ENCODE data around the gene GANAB. TPM values are rescaled to one million over a fixed set of nuclear protein-coding genes. Genes with fewer than 3 reads are reported as not detected.

Gene GANAB
- total RNA-seq, 4 donors from 2014 or later = 77.7 to 129 (median 111) TPM

DNA sequence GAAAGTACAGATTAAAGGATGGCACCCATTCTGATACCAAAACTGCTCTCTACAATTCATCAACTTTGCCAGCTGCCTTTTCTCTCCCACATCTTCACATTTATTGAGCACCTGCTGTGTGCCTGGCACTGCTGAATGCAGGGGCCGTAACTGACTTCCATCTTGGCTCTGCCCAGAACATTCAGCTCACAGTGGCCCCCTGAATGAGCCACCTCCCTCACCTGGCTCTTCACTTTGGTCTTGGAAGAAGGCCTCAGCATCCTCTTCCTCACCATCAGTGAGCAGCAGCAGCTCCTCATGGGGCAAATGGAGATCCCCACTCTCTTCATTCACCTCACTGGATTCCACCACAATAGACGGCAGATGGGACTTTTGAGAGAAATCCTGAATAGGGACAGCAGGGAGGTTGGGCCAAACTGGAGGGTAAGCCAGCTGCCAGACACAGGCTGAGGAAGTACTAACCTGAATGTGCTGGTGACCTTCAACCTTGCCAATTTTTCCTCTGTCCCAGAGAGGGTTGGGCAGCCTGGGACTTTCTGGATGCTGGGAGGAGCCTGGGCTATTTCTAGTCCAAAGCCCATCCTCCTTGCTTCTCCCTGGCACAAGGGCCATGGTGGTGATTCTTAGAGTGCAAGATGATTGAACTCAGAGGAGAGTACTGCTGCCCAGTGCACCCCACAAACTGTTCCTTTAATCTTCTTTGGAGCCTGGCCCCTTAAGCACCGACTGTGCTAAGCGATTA, 23.2 kb upstream of the GANAB start:
- H3K36me3 ChIP-seq = peaks cover 0 to 28% (median 21%) of the 10 kb centered on the region in 4 donors
- no peak overlapping the region for H3K27ac ChIP-seq (replicated peaks in 1 of 4)
- intact Hi-C loops (cut with DNase I) = no loop called here

GRCh38 chr11:62667460-62667859, 21.0 kb upstream of the GANAB start:
- intact Hi-C loops (cut with DNase I) = no loop called here
- H3K4me1 ChIP-seq = peaks cover 42 to 73% (median 60%) of the 10 kb centered on the region in 4 donors

More for the DNA sequence above, 23.2 kb upstream of the GANAB start:
- no peak for DNase-seq (ENCODE audit: extremely low spot score)
- 83% methylated on average over 4 of the region's 4 CpGs for WGBS
- no peak overlapping the region for H3K4me3 ChIP-seq
- H3K9me3 ChIP-seq = no peaks in the 10 kb centered on the region
- peaks cover 44 to 70% (median 60%) of the 10 kb centered on the region in 4 donors for H3K4me1 ChIP-seq
- H3K27me3 ChIP-seq = no peaks in the 10 kb centered on the region
- TF ChIP-seq, protein P1, sequence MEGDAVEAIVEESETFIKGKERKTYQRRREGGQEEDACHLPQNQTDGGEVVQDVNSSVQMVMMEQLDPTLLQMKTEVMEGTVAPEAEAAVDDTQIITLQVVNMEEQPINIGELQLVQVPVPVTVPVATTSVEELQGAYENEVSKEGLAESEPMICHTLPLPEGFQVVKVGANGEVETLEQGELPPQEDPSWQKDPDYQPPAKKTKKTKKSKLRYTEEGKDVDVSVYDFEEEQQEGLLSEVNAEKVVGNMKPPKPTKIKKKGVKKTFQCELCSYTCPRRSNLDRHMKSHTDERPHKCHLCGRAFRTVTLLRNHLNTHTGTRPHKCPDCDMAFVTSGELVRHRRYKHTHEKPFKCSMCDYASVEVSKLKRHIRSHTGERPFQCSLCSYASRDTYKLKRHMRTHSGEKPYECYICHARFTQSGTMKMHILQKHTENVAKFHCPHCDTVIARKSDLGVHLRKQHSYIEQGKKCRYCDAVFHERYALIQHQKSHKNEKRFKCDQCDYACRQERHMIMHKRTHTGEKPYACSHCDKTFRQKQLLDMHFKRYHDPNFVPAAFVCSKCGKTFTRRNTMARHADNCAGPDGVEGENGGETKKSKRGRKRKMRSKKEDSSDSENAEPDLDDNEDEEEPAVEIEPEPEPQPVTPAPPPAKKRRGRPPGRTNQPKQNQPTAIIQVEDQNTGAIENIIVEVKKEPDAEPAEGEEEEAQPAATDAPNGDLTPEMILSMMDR (IDR thresholded peaks at IDR 0.05) = no peak
- TF ChIP-seq POLR2AphosphoS5 (IDR thresholded peaks at IDR 0.05) (no peak), EP300 (IDR thresholded peaks at IDR 0.05) (no peak), POLR2A (IDR thresholded peaks at IDR 0.05; ENCODE audit: low read depth) (no peak)

GRCh38 chr11:62666259-62666926, 20.0 kb upstream of the GANAB start:
- peak overlapping the region; percentile 91 to 97 (median 92) for H3K27ac ChIP-seq (replicated peaks in 1 of 4)
- peak overlapping the region; percentile 71 to 83 (median 82) for H3K4me3 ChIP-seq
- H3K27me3 ChIP-seq = no peaks in the 10 kb centered on the region
- peaks cover 7 to 32% (median 24%) of the 10 kb centered on the region in 4 donors for H3K36me3 ChIP-seq
- no peaks in the 10 kb centered on the region for H3K9me3 ChIP-seq
- no peak for TF ChIP-seq EP300 (IDR thresholded peaks at IDR 0.05)
- no peak for TF ChIP-seq POLR2A (IDR thresholded peaks at IDR 0.05; ENCODE audit: low read depth)
- TF ChIP-seq, protein P1 (IDR thresholded peaks at IDR 0.05) = no peak
- TF ChIP-seq POLR2AphosphoS5 (IDR thresholded peaks at IDR 0.05) = no peak
- DNase-seq (ENCODE audit: extremely low spot score) = no peak
- WGBS = 77% methylated on average over 3 of the region's 16 CpGs
- peaks cover 40 to 69% (median 55%) of the 10 kb centered on the region in 4 donors for H3K4me1 ChIP-seq
- intact Hi-C loops (cut with DNase I) = no loop called here

More at GRCh38 chr11:62667460-62667859, 21.0 kb upstream of the GANAB start:
- no peak for TF ChIP-seq POLR2AphosphoS5 (IDR thresholded peaks at IDR 0.05)
- TF ChIP-seq, protein P1 (IDR thresholded peaks at IDR 0.05) = no peak
- no peak for TF ChIP-seq POLR2A (IDR thresholded peaks at IDR 0.05; ENCODE audit: low read depth)
- no peak for TF ChIP-seq EP300 (IDR thresholded peaks at IDR 0.05)
- 80% methylated on average over 2 of the region's 2 CpGs for WGBS
- Histone ChIP-seq H3K36me3 (peaks cover 5 to 23% (median 17%) of the 10 kb centered on the region in 4 donors), H3K27me3 (no peaks in the 10 kb centered on the region), H3K4me3 (no peak overlapping the region), H3K9me3 (no peaks in the 10 kb centered on the region), H3K27ac (replicated peaks in 1 of 4) (peak overlapping the region in 3 of 4 donors; percentile 91 to 97 (median 92))
- DNase-seq (ENCODE audit: extremely low spot score) = no peak

- TF ChIP-seq POLR2AphosphoS5 (IDR thresholded peaks at IDR 0.05) (no peak), POLR2A (IDR thresholded peaks at IDR 0.05; ENCODE audit: low read depth) (no peak), EP300 (IDR thresholded peaks at IDR 0.05) (no peak)
- TF ChIP-seq, protein P1 (IDR thresholded peaks at IDR 0.05) = no peak
- Histone ChIP-seq H3K27me3 (no peaks in the 10 kb centered on the region), H3K4me1 (peaks cover 37 to 62% (median 50%) of the 10 kb centered on the region in 4 donors), H3K36me3 (peaks cover 7 to 32% (median 24%) of the 10 kb centered on the region in 4 donors), H3K9me3 (no peaks in the 10 kb centered on the region), H3K27ac (replicated peaks in 1 of 4) (peak overlapping the region; percentile 91 to 97 (median 92)), H3K4me3 (peak overlapping the region; percentile 71 to 83 (median 82))
- peak; percentile 92 for DNase-seq (ENCODE audit: extremely low spot score)
- intact Hi-C loops (cut with DNase I) = no loop called here
- WGBS = under 1% methylated on average over 28 of the region's 39 CpGs
Measured at GRCh38 chr11:62665599-62666258, 19.3 kb upstream of the GANAB start.
